Measurements from ENCODE around the gene SRCIN1.
"Not testable (repeated sequence)": the region's sequence is repeated elsewhere in the genome, so short reads cannot be mapped to it uniquely, and the experiment has no call there.

SRCIN1 gene

GRCh38 chr17:38503286-38503913, 102.4 kb downstream of the SRCIN1 start:
- not testable (repeated sequence) for H3K27me3 ChIP-seq (ENCODE audit: control insufficient read depth, insufficient read depth, low read length); H3K4me1 ChIP-seq (ENCODE audit: control insufficient read depth, insufficient read depth, low read length); H3K4me3 ChIP-seq (ENCODE audit: low read depth, low read length); H3K9me3 ChIP-seq (ENCODE audit: control insufficient read depth, insufficient read depth, low read depth, low read length); H3K27ac ChIP-seq (ENCODE audit: low read depth, low read length); H3K9ac ChIP-seq (ENCODE audit: low read length)
- H3K36me3 ChIP-seq (ENCODE audit: control insufficient read depth, insufficient read depth, low read length) = peaks cover 44% of the 10 kb centered on the region

- H3K4me3 ChIP-seq (ENCODE audit: low read depth, low read length); H3K9ac ChIP-seq (ENCODE audit: low read length); H3K27ac ChIP-seq (ENCODE audit: low read depth, low read length); H3K4me1 ChIP-seq (ENCODE audit: control insufficient read depth, insufficient read depth, low read length); H3K9me3 ChIP-seq (ENCODE audit: control insufficient read depth, insufficient read depth, low read depth, low read length); H3K27me3 ChIP-seq (ENCODE audit: control insufficient read depth, insufficient read depth, low read length): not testable (repeated sequence)
- peaks cover 47% of the 10 kb centered on the region for H3K36me3 ChIP-seq (ENCODE audit: control insufficient read depth, insufficient read depth, low read length)
These were observed 104.0 kb downstream of the SRCIN1 start for GRCh38 chr17:38501718-38502117.

- not testable (repeated sequence) for H3K27me3 ChIP-seq (ENCODE audit: control insufficient read depth, insufficient read depth, low read length); H3K9me3 ChIP-seq (ENCODE audit: control insufficient read depth, insufficient read depth, low read depth, low read length); H3K27ac ChIP-seq (ENCODE audit: low read depth, low read length); H3K9ac ChIP-seq (ENCODE audit: low read length); H3K4me3 ChIP-seq (ENCODE audit: low read depth, low read length); H3K4me1 ChIP-seq (ENCODE audit: control insufficient read depth, insufficient read depth, low read length)
- H3K36me3 ChIP-seq (ENCODE audit: control insufficient read depth, insufficient read depth, low read length) = peaks cover 40% of the 10 kb centered on the region
These were observed 106.5 kb downstream of the SRCIN1 start for GRCh38 chr17:38499230-38499629.

- Histone ChIP-seq H3K4me1 (ENCODE audit: control insufficient read depth, insufficient read depth, low read length) (no peaks in the 10 kb centered on the region), H3K27me3 (ENCODE audit: control insufficient read depth, insufficient read depth, low read length) (no peaks in the 10 kb centered on the region), H3K27ac (ENCODE audit: low read depth, low read length) (no peak overlapping the region), H3K9ac (ENCODE audit: low read length) (no peak overlapping the region), H3K36me3 (ENCODE audit: control insufficient read depth, insufficient read depth, low read length) (peaks cover 40% of the 10 kb centered on the region), H3K4me3 (ENCODE audit: low read depth, low read length) (no peak overlapping the region), H3K9me3 (ENCODE audit: control insufficient read depth, insufficient read depth, low read depth, low read length) (no peaks in the 10 kb centered on the region)
These were observed 107.4 kb downstream of the SRCIN1 start for GRCh38 chr17:38498353-38498752.

- not testable (repeated sequence) for H3K4me3 ChIP-seq (ENCODE audit: low read depth, low read length); H3K27me3 ChIP-seq (ENCODE audit: control insufficient read depth, insufficient read depth, low read length); H3K9ac ChIP-seq (ENCODE audit: low read length); H3K9me3 ChIP-seq (ENCODE audit: control insufficient read depth, insufficient read depth, low read depth, low read length); H3K27ac ChIP-seq (ENCODE audit: low read depth, low read length); H3K4me1 ChIP-seq (ENCODE audit: control insufficient read depth, insufficient read depth, low read length)
- H3K36me3 ChIP-seq (ENCODE audit: control insufficient read depth, insufficient read depth, low read length) = peaks cover 39% of the 10 kb centered on the region
These were observed 108.1 kb downstream of the SRCIN1 start for GRCh38 chr17:38497656-38498055.

- H3K9me3 ChIP-seq (ENCODE audit: control insufficient read depth, insufficient read depth, low read depth, low read length); H3K27ac ChIP-seq (ENCODE audit: low read depth, low read length); H3K4me1 ChIP-seq (ENCODE audit: control insufficient read depth, insufficient read depth, low read length); H3K9ac ChIP-seq (ENCODE audit: low read length); H3K27me3 ChIP-seq (ENCODE audit: control insufficient read depth, insufficient read depth, low read length); H3K4me3 ChIP-seq (ENCODE audit: low read depth, low read length): not testable (repeated sequence)
- peaks cover 43% of the 10 kb centered on the region for H3K36me3 ChIP-seq (ENCODE audit: control insufficient read depth, insufficient read depth, low read length)
These were observed 111.6 kb downstream of the SRCIN1 start for GRCh38 chr17:38494152-38494551.

GRCh38 chr17:38492067-38493040, 113.4 kb downstream of the SRCIN1 start:
- not testable (repeated sequence) for H3K9me3 ChIP-seq (ENCODE audit: control insufficient read depth, insufficient read depth, low read depth, low read length); H3K27ac ChIP-seq (ENCODE audit: low read depth, low read length); H3K9ac ChIP-seq (ENCODE audit: low read length); H3K4me3 ChIP-seq (ENCODE audit: low read depth, low read length); H3K4me1 ChIP-seq (ENCODE audit: control insufficient read depth, insufficient read depth, low read length); H3K27me3 ChIP-seq (ENCODE audit: control insufficient read depth, insufficient read depth, low read length)
- peaks cover 39% of the 10 kb centered on the region for H3K36me3 ChIP-seq (ENCODE audit: control insufficient read depth, insufficient read depth, low read length)

- H3K9me3 ChIP-seq (ENCODE audit: control insufficient read depth, insufficient read depth, low read depth, low read length); H3K27me3 ChIP-seq (ENCODE audit: control insufficient read depth, insufficient read depth, low read length); H3K4me1 ChIP-seq (ENCODE audit: control insufficient read depth, insufficient read depth, low read length); H3K4me3 ChIP-seq (ENCODE audit: low read depth, low read length); H3K9ac ChIP-seq (ENCODE audit: low read length); H3K27ac ChIP-seq (ENCODE audit: low read depth, low read length): not testable (repeated sequence)
- peaks cover 43% of the 10 kb centered on the region for H3K36me3 ChIP-seq (ENCODE audit: control insufficient read depth, insufficient read depth, low read length)
These were observed 114.2 kb downstream of the SRCIN1 start for GRCh38 chr17:38491346-38492066.

GRCh38 chr17:38489774-38490173, 116.0 kb downstream of the SRCIN1 start:
- not testable (repeated sequence) for H3K4me1 ChIP-seq (ENCODE audit: control insufficient read depth, insufficient read depth, low read length); H3K9ac ChIP-seq (ENCODE audit: low read length); H3K27ac ChIP-seq (ENCODE audit: low read depth, low read length); H3K9me3 ChIP-seq (ENCODE audit: control insufficient read depth, insufficient read depth, low read depth, low read length); H3K4me3 ChIP-seq (ENCODE audit: low read depth, low read length); H3K27me3 ChIP-seq (ENCODE audit: control insufficient read depth, insufficient read depth, low read length)
- H3K36me3 ChIP-seq (ENCODE audit: control insufficient read depth, insufficient read depth, low read length) = peaks cover 46% of the 10 kb centered on the region

- H3K4me3 ChIP-seq (ENCODE audit: low read depth, low read length); H3K9me3 ChIP-seq (ENCODE audit: control insufficient read depth, insufficient read depth, low read depth, low read length); H3K4me1 ChIP-seq (ENCODE audit: control insufficient read depth, insufficient read depth, low read length); H3K27me3 ChIP-seq (ENCODE audit: control insufficient read depth, insufficient read depth, low read length); H3K9ac ChIP-seq (ENCODE audit: low read length); H3K27ac ChIP-seq (ENCODE audit: low read depth, low read length): not testable (repeated sequence)
- peaks cover 40% of the 10 kb centered on the region for H3K36me3 ChIP-seq (ENCODE audit: control insufficient read depth, insufficient read depth, low read length)
These were observed 120.0 kb downstream of the SRCIN1 start for GRCh38 chr17:38485681-38486298.

GRCh38 chr17:38485146-38485468, 120.6 kb downstream of the SRCIN1 start:
- Histone ChIP-seq H3K9me3 (ENCODE audit: control insufficient read depth, insufficient read depth, low read depth, low read length) (no peaks in the 10 kb centered on the region), H3K4me1 (ENCODE audit: control insufficient read depth, insufficient read depth, low read length) (no peaks in the 10 kb centered on the region), H3K4me3 (ENCODE audit: low read depth, low read length) (no peak overlapping the region), H3K27ac (ENCODE audit: low read depth, low read length) (no peak overlapping the region), H3K36me3 (ENCODE audit: control insufficient read depth, insufficient read depth, low read length) (peaks cover 39% of the 10 kb centered on the region), H3K9ac (ENCODE audit: low read length) (no peak overlapping the region), H3K27me3 (ENCODE audit: control insufficient read depth, insufficient read depth, low read length) (no peaks in the 10 kb centered on the region)
